Stimulated activated CD8-positive, alpha-beta memory T cell treated with anti-CD3 and anti-CD28 coated beads, Interleukin-15, amount 100 ng/mL, for 4 hours (primary cell): ENCODE measurements around the gene SLC35F4.

Experiments used
- DNase-seq, 2 donors: peaks; one replicate each; pipeline ENCODE4 v3.0.0-alpha.2; 2020; ENCODE audit warnings: low read depth in 2 of 2

SLC35F4 gene

GRCh38 chr14:57526942-57527341 is 338.9 kb downstream of the SLC35F4 start:
- no peak for DNase-seq

- no peak for DNase-seq
Observed at GRCh38 chr14:57519043-57519442, 346.8 kb downstream of the SLC35F4 start.
